IPS-20b (cell line): ENCODE measurements around the gene INAFM2.

ENCODE experiments used
- H3K27ac ChIP-seq: one replicate; pipeline ENCODE4 v1.5.1; 2013; ENCODE audit warnings: low read length
- H3K27me3 ChIP-seq: 2 replicates; pipeline ENCODE4 v1.6.1; 2013; ENCODE audit warnings: mild to moderate bottlenecking, low read length, inconsistent platforms; ENCODE audit not compliant: insufficient read depth
- H3K36me3 ChIP-seq: 2 replicates; pipeline ENCODE4 v1.6.1; 2013; ENCODE audit warnings: low read depth, mild to moderate bottlenecking, inconsistent platforms, low read length, moderate library complexity; ENCODE audit not compliant: insufficient read depth
- H3K4me1 ChIP-seq: 2 replicates; pipeline ENCODE4 v1.6.1; 2013; ENCODE audit warnings: mild to moderate bottlenecking, control low read depth, inconsistent platforms, low read length, moderate library complexity; ENCODE audit not compliant: insufficient read depth
- H3K4me3 ChIP-seq: 2 replicates; pipeline ENCODE4 v1.5.1; 2013; ENCODE audit warnings: mild to moderate bottlenecking, low read length, inconsistent platforms
- H3K9ac ChIP-seq: 2 replicates; pipeline ENCODE4 v1.6.1; 2013; ENCODE audit warnings: low read depth, mild to moderate bottlenecking, inconsistent platforms, low read length, moderate library complexity
- H3K9me3 ChIP-seq: 2 replicates; pipeline ENCODE4 v1.6.1; 2013; ENCODE audit warnings: mild to moderate bottlenecking, low read depth, low read length, inconsistent platforms; ENCODE audit not compliant: insufficient read depth

The INAFM2 gene

GRCh38 chr15:40340740-40341400, 17.4 kb downstream of the INAFM2 start, which contains the start of gene CCDC9B:
Gene CCDC9B, minus strand, starts transcription at chr15:40340939. Its CDS starts 120 bp downstream, at chr15:40340819.
- no peak within 1 kb of the TSS for H3K4me3 ChIP-seq
- H3K9ac ChIP-seq = peak within 1 kb of the TSS; percentile 32; the same call in 1 of the 2 replicates
- H3K27ac ChIP-seq = no peak within 1 kb of the TSS

GRCh38 chr15:40342416-40343320, 19.2 kb downstream of the INAFM2 start:
- H3K27me3 ChIP-seq = peaks cover under 1% of the 10 kb centered on the region; the same call in 1 of the 2 replicates
- H3K9ac ChIP-seq = no peak overlapping the region
- H3K9me3 ChIP-seq = no peaks in the 10 kb centered on the region
- H3K36me3 ChIP-seq = no peaks in the 10 kb centered on the region
- no peak overlapping the region for H3K27ac ChIP-seq
- peaks cover 7% of the 10 kb centered on the region; the same call in 1 of the 2 replicates for H3K4me1 ChIP-seq
- no peak overlapping the region for H3K4me3 ChIP-seq

More at GRCh38 chr15:40340740-40341400, 17.4 kb downstream of the INAFM2 start, which contains the start of gene CCDC9B:
- no peaks in the 10 kb centered on the region for H3K9me3 ChIP-seq
- H3K36me3 ChIP-seq = no peaks in the 10 kb centered on the region
- H3K4me1 ChIP-seq = peaks cover 7% of the 10 kb centered on the region; the same call in 1 of the 2 replicates
- peaks cover 9% of the 10 kb centered on the region; the same call in 1 of the 2 replicates for H3K27me3 ChIP-seq

GRCh38 chr15:40343512-40343911, 20.0 kb downstream of the INAFM2 start:
- H3K36me3 ChIP-seq = no peaks in the 10 kb centered on the region
- no peaks in the 10 kb centered on the region for H3K27me3 ChIP-seq
- H3K4me3 ChIP-seq = no peak overlapping the region
- H3K27ac ChIP-seq = no peak overlapping the region
- no peaks in the 10 kb centered on the region for H3K9me3 ChIP-seq
- peaks cover 4% of the 10 kb centered on the region; the same call in 1 of the 2 replicates for H3K4me1 ChIP-seq
- no peak overlapping the region for H3K9ac ChIP-seq

GRCh38 chr15:40344217-40344616, 20.7 kb downstream of the INAFM2 start:
- Histone ChIP-seq H3K36me3 (no peaks in the 10 kb centered on the region), H3K4me1 (peaks cover 4% of the 10 kb centered on the region; the same call in 1 of the 2 replicates), H3K27me3 (no peaks in the 10 kb centered on the region), H3K27ac (no peak overlapping the region), H3K4me3 (no peak overlapping the region), H3K9me3 (no peaks in the 10 kb centered on the region), H3K9ac (no peak overlapping the region)

GRCh38 chr15:40344631-40345120, 21.2 kb downstream of the INAFM2 start:
- Histone ChIP-seq H3K4me3 (no peak overlapping the region), H3K27me3 (no peaks in the 10 kb centered on the region), H3K27ac (no peak overlapping the region), H3K9ac (no peak overlapping the region), H3K36me3 (no peaks in the 10 kb centered on the region), H3K9me3 (no peaks in the 10 kb centered on the region), H3K4me1 (peaks cover 4% of the 10 kb centered on the region; the same call in 1 of the 2 replicates)

GRCh38 chr15:40345225-40345866, 21.9 kb downstream of the INAFM2 start:
- Histone ChIP-seq H3K27me3 (no peaks in the 10 kb centered on the region), H3K27ac (no peak overlapping the region), H3K4me1 (peaks cover 3% of the 10 kb centered on the region; the same call in 1 of the 2 replicates), H3K36me3 (no peaks in the 10 kb centered on the region), H3K4me3 (no peak overlapping the region), H3K9me3 (no peaks in the 10 kb centered on the region), H3K9ac (no peak overlapping the region)

GRCh38 chr15:40345867-40346578, 22.5 kb downstream of the INAFM2 start:
- no peak overlapping the region for H3K4me3 ChIP-seq
- no peak overlapping the region for H3K27ac ChIP-seq
- H3K9ac ChIP-seq = no peak overlapping the region
- H3K36me3 ChIP-seq = no peaks in the 10 kb centered on the region
- H3K9me3 ChIP-seq = no peaks in the 10 kb centered on the region
- no peaks in the 10 kb centered on the region for H3K27me3 ChIP-seq
- H3K4me1 ChIP-seq = no peaks in the 10 kb centered on the region

- Histone ChIP-seq H3K4me1 (no peaks in the 10 kb centered on the region), H3K9ac (no peak overlapping the region), H3K36me3 (no peaks in the 10 kb centered on the region)
These were observed 23.4 kb downstream of the INAFM2 start for GRCh38 chr15:40346579-40347558.

GRCh38 chr15:40347559-40348473, 24.3 kb downstream of the INAFM2 start:
- Histone ChIP-seq H3K27me3 (no peaks in the 10 kb centered on the region), H3K9me3 (no peaks in the 10 kb centered on the region), H3K4me3 (no peak overlapping the region), H3K4me1 (no peaks in the 10 kb centered on the region), H3K9ac (no peak overlapping the region), H3K27ac (no peak overlapping the region), H3K36me3 (no peaks in the 10 kb centered on the region)

More at GRCh38 chr15:40346579-40347558, 23.4 kb downstream of the INAFM2 start:
- no peak overlapping the region for H3K4me3 ChIP-seq
- no peak overlapping the region for H3K27ac ChIP-seq
- no peaks in the 10 kb centered on the region for H3K9me3 ChIP-seq
- H3K27me3 ChIP-seq = no peaks in the 10 kb centered on the region
